K562 (cell line): ENCODE measurements around the gene GLYATL3. TPM values are rescaled to one million over a fixed set of nuclear protein-coding genes. Genes with fewer than 3 reads are reported as not detected.

Source experiments
- ATAC-seq: fragments of 200-7000 bp; cut with Tn5 transposase; 3 replicates; pipeline ENCODE4 v1.9.1; 2020; ENCODE audit warnings: moderate library complexity
- BruUV-seq: library from RNA; stranded (reverse); fragments of 400-500 nt; replicated peaks from 2 replicates; lab custom pipeline; 2021; lab: Mats Ljungman, UMichigan
- CTCF ChIA-PET: fragments of 300-600 bp; formaldehyde crosslinking; extraction: SDS; loops from one replicate; lab custom pipeline; 2021; ENCODE audit warnings: low intra/inter-chr PET ratio; lab: Yijun Ruan, JAX
- POLR2A ChIA-PET: fragments of 300-600, 350-650 bp; sonication (Branson Sonifier 250); formaldehyde crosslinking; extraction: SDS; loops from one replicate; lab custom pipeline; 2021; ENCODE audit warnings: antibody characterized with exemption, inconsistent platforms; lab: Yijun Ruan, JAX
- DNase-seq, 4 experiments: peaks; one replicate each; pipeline versions ENCODE4 v3.0.0 to v3.0.0-alpha.2; 2011 to 2018; ENCODE audit warnings: low spot score in 3 of 4, mixed read lengths in 3 of 4; ENCODE audit errors: extremely low read depth in 1 of 4
- FAIRE-seq: peaks from 2 replicates; lab custom pipeline; 2011; peaks lifted over from hg19 to GRCh38; lab: Jason Lieb, UNC
- H2AFZ ChIP-seq: 2 replicates; pipeline ENCODE4 v1.6.0; 2011; ENCODE audit warnings: low read depth, low read length, control low read depth, inconsistent platforms
- H3K27ac ChIP-seq: fragments of 200-600 bp; 3 replicates; pipeline ENCODE4 v1.8.0; 2011; ENCODE audit warnings: low read depth, mild to moderate bottlenecking, control low read depth, inconsistent platforms, low read length, moderate library complexity, mixed read lengths; ENCODE audit errors: extremely low read depth
- H3K27me3 ChIP-seq, 2 experiments: fragments of 300-600 bp in 1 of 2; 2 replicates in 1 of 2; 3 replicates in 1 of 2; pipeline versions ENCODE4 v1.6.0 to v1.8.0; 2011; ENCODE audit warnings: inconsistent platforms in 2 of 2, low read length in 2 of 2, mild to moderate bottlenecking in 1 of 2, mixed read lengths in 1 of 2, moderate library complexity in 1 of 2; ENCODE audit not compliant: control insufficient read depth in 2 of 2, insufficient read depth in 2 of 2
- H3K36me3 ChIP-seq: fragments of 300-600 bp; 3 replicates; pipeline ENCODE4 v1.8.0; 2011; ENCODE audit warnings: mild to moderate bottlenecking, low read length, inconsistent platforms; ENCODE audit not compliant: control insufficient read depth, insufficient read depth
- H3K4me1 ChIP-seq, 2 experiments: fragments of 200-600 bp in 1 of 2; replicated peaks in 1 of 2; 2 replicates in 1 of 2; 3 replicates in 1 of 2; pipeline versions ENCODE4 v1.5.1 to v1.8.0; 2011; ENCODE audit warnings: inconsistent platforms in 2 of 2, low read length in 2 of 2, mild to moderate bottlenecking in 1 of 2, mixed read lengths in 1 of 2, moderate library complexity in 1 of 2; ENCODE audit not compliant: control insufficient read depth in 2 of 2, insufficient read depth in 2 of 2
- H3K4me2 ChIP-seq: 2 replicates; pipeline ENCODE4 v1.6.1; 2011; ENCODE audit warnings: low read length, control low read depth, inconsistent platforms, mixed read lengths; ENCODE audit not compliant: insufficient read depth
- H3K4me3 ChIP-seq: fragments of 200-600 bp; sonication (generic), shearing (Covaris generic); 2 replicates; pipeline ENCODE4 v1.5.1; 2016; ENCODE audit warnings: control low read depth, inconsistent platforms
- H3K79me2 ChIP-seq: fragments of 200-600 bp; 3 replicates; pipeline ENCODE4 v1.8.0; 2011; ENCODE audit warnings: low read length, inconsistent platforms; ENCODE audit not compliant: control insufficient read depth, insufficient read depth
- H3K9ac ChIP-seq, 2 experiments: 2 replicates each; pipeline versions ENCODE4 v1.6.0 to v1.6.1; 2011; ENCODE audit warnings: low read depth in 2 of 2, low read length in 2 of 2, control low read depth in 1 of 2, inconsistent platforms in 1 of 2, mild to moderate bottlenecking in 1 of 2, mixed read lengths in 1 of 2; ENCODE audit not compliant: insufficient read depth in 1 of 2
- H3K9me1 ChIP-seq: one replicate; pipeline ENCODE4 v1.6.0; 2011; ENCODE audit warnings: inconsistent platforms, mild to moderate bottlenecking, low read length, moderate library complexity; ENCODE audit not compliant: control insufficient read depth, insufficient read depth
- H3K9me3 ChIP-seq: replicated peaks from 2 replicates; pipeline ENCODE4 v1.5.1; 2011; ENCODE audit warnings: low read depth, low read length, inconsistent platforms; ENCODE audit not compliant: control insufficient read depth, insufficient read depth
- H4K20me1 ChIP-seq: replicated peaks from 2 replicates; pipeline ENCODE4 v1.6.1; 2011; ENCODE audit warnings: low read length, inconsistent platforms, mixed read lengths; ENCODE audit not compliant: control insufficient read depth, insufficient read depth
- ADNP ChIP-seq: fragments of 200-800 bp; sonication (Bioruptor generic); IDR thresholded peaks from 2 replicates; pipeline ENCODE4 v1.6.1; 2016; ENCODE audit warnings: missing genetic modification characterization, missing compliant biosample characterization
- CAMTA2 ChIP-seq: fragments of 250-450 bp; sonication (Bioruptor Pico); conservative IDR thresholded peaks from 2 replicates; pipeline ENCODE4 v1.5.1; 2022
- CREB1 ChIP-seq, 2 experiments: sonication (generic) in 1 of 2; formaldehyde crosslinking in 1 of 2; IDR thresholded peaks; 2 replicates each; pipeline versions ENCODE4 v1.6.1 to v1.8.0; 2012 to 2022; ENCODE audit warnings: inconsistent platforms in 1 of 2, mild to moderate bottlenecking in 1 of 2, missing genetic modification reagents in 1 of 2, moderate library complexity in 1 of 2
- FIP1L1 ChIP-seq: fragments of 200-400 bp; formaldehyde crosslinking; IDR thresholded peaks from 2 replicates; pipeline ENCODE4 v1.6.1; 2018; ENCODE audit warnings: mild to moderate bottlenecking, low read depth, low read length; ENCODE audit not compliant: poor library complexity, severe bottlenecking
- HLTF ChIP-seq: fragments of 450-650 bp; IDR thresholded peaks from 2 replicates; pipeline ENCODE4 v1.6.1; 2016
- MAFF ChIP-seq: IDR thresholded peaks from 2 replicates; pipeline ENCODE4 v1.6.1; 2012; ENCODE audit warnings: low read length, improper control_type of control experiment
- PPARD ChIP-seq: fragments of 250-450 bp; sonication (Bioruptor Pico); IDR thresholded peaks from 2 replicates; pipeline ENCODE4 v1.8.0; 2022; ENCODE audit warnings: inconsistent platforms, mild to moderate bottlenecking, moderate library complexity
- TAF7 ChIP-seq: fragments of 450-650 bp; IDR thresholded peaks from 2 replicates; pipeline ENCODE4 v1.6.1; 2016; ENCODE audit warnings: missing genetic modification characterization, missing compliant biosample characterization
- TARDBP ChIP-seq: fragments of 450-650 bp; IDR thresholded peaks from 2 replicates; pipeline ENCODE4 v1.6.1; 2016
- TRIM25 ChIP-seq: fragments of 450-650 bp; IDR thresholded peaks from 2 replicates; pipeline ENCODE4 v1.7.0; 2016; ENCODE audit warnings: borderline replicate concordance
- ZNF134 ChIP-seq: fragments of 250-450 bp; sonication (Bioruptor Pico); conservative IDR thresholded peaks from 2 replicates; pipeline ENCODE4 v1.4.0; 2020
- ZNF696 ChIP-seq: fragments of 250-450 bp; sonication (Bioruptor Pico); conservative IDR thresholded peaks from 2 replicates; pipeline ENCODE4 v1.4.0; 2020; ENCODE audit warnings: mild to moderate bottlenecking, moderate library complexity
- WGBS: fragments of 100-300 bp; shearing (Covaris generic); methylation state at CpG from one replicate; pipeline ENCODE4 v1.1.6; 2016; ENCODE audit warnings: low coverage, mixed read lengths; ENCODE audit not compliant: insufficient coverage; ENCODE audit errors: missing lambda C conversion rate; 5-methylcytosine and 5-hydroxymethylcytosine counted together
- in situ Hi-C: fragments of 300-500 bp; cut with MboI; formaldehyde crosslinking; loops from 4 replicates; pipeline ENCODE4 v1.15.0; 2018; ENCODE audit warnings: inconsistent platforms, mixed read lengths
- intact Hi-C: fragments of 100-400 bp; cut with micrococcal nuclease; formaldehyde crosslinking; loops from 2 replicates; pipeline ENCODE4 v1.14.2; 2022
- polyA plus RNA-seq, 8 experiments: library from polyadenylated mRNA; depleted of rRNA in 4 of 8; stranded (reverse) in 5 of 8; unstranded in 3 of 8; fragments of >200 nt; fragmentation: Nextera tagmentation in 2 of 8; fragmentation: Illumina TruSeq in 1 of 8; extraction: Ambion mirVana in 2 of 8; extraction: Trizol in 1 of 8; gene quantifications; 2 replicates each; pipeline versions ENCODE4 v1.2.1 to v1.2.3, GENCODE V29; 2011 to 2014; ENCODE audit warnings: inconsistent platforms in 1 of 8, missing spikeins in 1 of 8
- total RNA-seq, 7 experiments: library from RNA; depleted of rRNA in 6 of 7; stranded (reverse); fragments of >200 nt in 6 of 7; fragmentation: Illumina TruSeq in 2 of 7; extraction: Trizol in 2 of 7; gene quantifications; 2 replicates each; pipeline versions ENCODE4 v1.2.1 to v1.2.3, GENCODE V29; 2011 to 2021; ENCODE audit warnings: low replicate concordance in 1 of 7
- TF ChIP-seq, protein P1 (sequence below): fragments of 450-650 bp; formaldehyde crosslinking; IDR thresholded peaks from 2 replicates; pipeline ENCODE4 v1.4.0; 2020; ENCODE audit warnings: mild to moderate bottlenecking, mixed read lengths

The GLYATL3 gene
- total and polyA plus RNA-seq, 9 of the 15 experiments (the other 6 are each of a cell fraction or from before 2014, with no cell fraction given): not detected

DNA sequence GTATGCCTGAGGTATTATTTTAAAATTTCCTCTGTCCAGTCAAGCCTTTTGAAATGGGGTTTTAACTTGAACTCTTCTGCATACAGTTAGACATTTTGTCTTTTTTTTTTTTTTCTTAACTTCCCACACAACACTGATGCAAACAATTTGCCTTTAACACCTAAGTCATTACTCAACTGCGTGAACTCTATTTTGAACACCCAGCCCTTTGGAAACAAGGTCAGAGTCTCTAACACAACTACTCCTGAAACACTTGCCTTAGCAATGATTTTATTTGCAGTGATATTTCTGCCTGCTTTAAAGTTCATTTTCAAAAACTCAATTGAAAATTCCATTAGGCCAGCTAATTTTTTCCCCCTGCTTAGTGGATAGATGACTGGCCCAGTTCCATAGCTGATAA is 24.2 kb downstream of the GLYATL3 start:
- BruUV-seq: no TSS peak
- Histone ChIP-seq H3K4me3 (no peak overlapping the region), H3K4me2 (no peak overlapping the region), H4K20me1 (no peaks in the 10 kb centered on the region), H3K9me1 (no peaks in the 10 kb centered on the region), H3K4me1 (no peaks in the 10 kb centered on the region), H3K27ac (no peak overlapping the region), H3K79me2 (no peaks in the 10 kb centered on the region), H3K9me3 (no peaks in the 10 kb centered on the region), H3K27me3 (no peaks in the 10 kb centered on the region), H2AFZ (no peak overlapping the region), H3K9ac (no peak overlapping the region), H3K36me3 (no peaks in the 10 kb centered on the region)
- DNase-seq (no peak), ATAC-seq (no peak), FAIRE-seq (no peak)
- TF ChIP-seq TRIM25 (no peak), ZNF696 (CRISPR knock-in tag) (no peak), HLTF (no peak), CAMTA2 (CRISPR knock-in tag) (no peak), CREB1 (IDR thresholded peaks at IDR 0.05) (no peak), CREB1 (CRISPR knock-in tag; IDR thresholded peaks at IDR 0.05) (no peak), FIP1L1 (no peak), MAFF (no peak), PPARD (no peak), TAF7 (tag) (no peak), TARDBP (no peak), ADNP (tag) (no peak), ZNF134 (CRISPR knock-in tag) (no peak)
- TF ChIP-seq, protein P1, sequence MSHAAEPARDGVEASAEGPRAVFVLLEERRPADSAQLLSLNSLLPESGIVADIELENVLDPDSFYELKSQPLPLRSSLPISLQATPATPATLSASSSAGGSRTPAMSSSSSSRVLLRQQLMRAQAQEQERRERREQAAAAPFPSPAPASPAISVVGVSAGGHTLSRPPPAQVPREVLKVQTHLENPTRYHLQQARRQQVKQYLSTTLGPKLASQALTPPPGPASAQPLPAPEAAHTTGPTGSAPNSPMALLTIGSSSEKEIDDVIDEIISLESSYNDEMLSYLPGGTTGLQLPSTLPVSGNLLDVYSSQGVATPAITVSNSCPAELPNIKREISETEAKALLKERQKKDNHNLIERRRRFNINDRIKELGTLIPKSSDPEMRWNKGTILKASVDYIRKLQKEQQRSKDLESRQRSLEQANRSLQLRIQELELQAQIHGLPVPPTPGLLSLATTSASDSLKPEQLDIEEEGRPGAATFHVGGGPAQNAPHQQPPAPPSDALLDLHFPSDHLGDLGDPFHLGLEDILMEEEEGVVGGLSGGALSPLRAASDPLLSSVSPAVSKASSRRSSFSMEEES: no peak
- intact Hi-C loops: no loop called here
- 70% methylated on average over 1 of the region's 1 CpG for WGBS
- ChIA-PET CTCF (no interaction called here), POLR2A (no interaction called here)
- in situ Hi-C loops: no loop called here
